Spleen (tissue), 7 donors: ENCODE data around the gene NEU3.

ENCODE experiments used
- POLR2A ChIP-seq, 3 donors: fragments of 450-650 bp; IDR thresholded peaks; one replicate each; pipeline ENCODE4 v1.5.1; 2017; ENCODE audit warnings: antibody characterized with exemption in 3 of 3, mild to moderate bottlenecking in 1 of 3
- POLR2AphosphoS5 ChIP-seq, 3 donors: sonication (generic); formaldehyde crosslinking; IDR thresholded peaks; one replicate each; pipeline ENCODE4 v1.5.1; 2017; ENCODE audit warnings: antibody characterized with exemption in 3 of 3
- TF ChIP-seq, protein P1 (sequence below), 11 experiments: fragments of 200-600 bp in 7 of 11; fragments of 450-650 bp in 4 of 11; sonication (generic) in 4 of 11; IDR thresholded peaks in 8 of 11; conservative IDR thresholded peaks in 3 of 11; 1 replicate in 7 of 11; 2 replicates in 4 of 11; pipeline versions ENCODE4 v1.4.0 to v1.8.0; 2016 to 2021; ENCODE audit warnings: antibody characterized with exemption in 11 of 11, inconsistent platforms in 4 of 11, mild to moderate bottlenecking in 1 of 11
- donor health status: DM: no; HTN: no; CAD: no; lungs with moderate emphysema.
- donor health status: DM: no; HTN: no; CAD: no.
- donor health status: DM: no; HTN: no; CAD: no.

DNA sequence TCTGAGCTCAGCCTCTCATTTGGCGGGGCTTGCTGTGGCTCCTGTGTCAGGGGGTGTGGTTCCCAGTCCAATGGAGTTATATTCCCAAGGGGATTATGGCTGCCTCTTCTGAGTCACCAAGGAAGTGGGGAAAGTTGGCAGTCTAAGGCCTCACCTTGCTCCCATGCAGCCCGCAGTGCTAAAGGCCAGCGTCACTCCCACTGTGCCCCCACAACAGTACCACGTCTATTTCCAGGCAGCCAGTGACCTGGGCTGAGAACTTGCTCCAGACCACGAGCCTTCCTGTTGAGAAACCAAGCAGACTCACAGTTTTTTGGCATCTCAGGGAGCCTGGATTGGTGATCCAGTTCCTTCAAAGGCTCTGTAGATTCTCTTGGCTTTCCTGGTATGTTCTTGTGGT, 62.3 kb downstream of the NEU3 start:
- TF ChIP-seq POLR2AphosphoS5 (IDR thresholded peaks at IDR 0.05) (no peak), POLR2A (IDR thresholded peaks at IDR 0.05) (no peak)
- TF ChIP-seq, protein P1, sequence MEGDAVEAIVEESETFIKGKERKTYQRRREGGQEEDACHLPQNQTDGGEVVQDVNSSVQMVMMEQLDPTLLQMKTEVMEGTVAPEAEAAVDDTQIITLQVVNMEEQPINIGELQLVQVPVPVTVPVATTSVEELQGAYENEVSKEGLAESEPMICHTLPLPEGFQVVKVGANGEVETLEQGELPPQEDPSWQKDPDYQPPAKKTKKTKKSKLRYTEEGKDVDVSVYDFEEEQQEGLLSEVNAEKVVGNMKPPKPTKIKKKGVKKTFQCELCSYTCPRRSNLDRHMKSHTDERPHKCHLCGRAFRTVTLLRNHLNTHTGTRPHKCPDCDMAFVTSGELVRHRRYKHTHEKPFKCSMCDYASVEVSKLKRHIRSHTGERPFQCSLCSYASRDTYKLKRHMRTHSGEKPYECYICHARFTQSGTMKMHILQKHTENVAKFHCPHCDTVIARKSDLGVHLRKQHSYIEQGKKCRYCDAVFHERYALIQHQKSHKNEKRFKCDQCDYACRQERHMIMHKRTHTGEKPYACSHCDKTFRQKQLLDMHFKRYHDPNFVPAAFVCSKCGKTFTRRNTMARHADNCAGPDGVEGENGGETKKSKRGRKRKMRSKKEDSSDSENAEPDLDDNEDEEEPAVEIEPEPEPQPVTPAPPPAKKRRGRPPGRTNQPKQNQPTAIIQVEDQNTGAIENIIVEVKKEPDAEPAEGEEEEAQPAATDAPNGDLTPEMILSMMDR (IDR thresholded peaks at IDR 0.05 in 8 of 11, conservative IDR thresholded peaks at IDR 0.05 in 3 of 11), result no peak
